ENCODE measurements around the gene LSM14A. TPM values are rescaled to one million over a fixed set of nuclear protein-coding genes. Genes with fewer than 3 reads are reported as not detected.
A peak's percentile ranks its signal among the peaks of the same experiment; 100 is the strongest.

The LSM14A gene
- total RNA-seq, 1 experiment from 2014 or later: 67.4 TPM

DNA sequence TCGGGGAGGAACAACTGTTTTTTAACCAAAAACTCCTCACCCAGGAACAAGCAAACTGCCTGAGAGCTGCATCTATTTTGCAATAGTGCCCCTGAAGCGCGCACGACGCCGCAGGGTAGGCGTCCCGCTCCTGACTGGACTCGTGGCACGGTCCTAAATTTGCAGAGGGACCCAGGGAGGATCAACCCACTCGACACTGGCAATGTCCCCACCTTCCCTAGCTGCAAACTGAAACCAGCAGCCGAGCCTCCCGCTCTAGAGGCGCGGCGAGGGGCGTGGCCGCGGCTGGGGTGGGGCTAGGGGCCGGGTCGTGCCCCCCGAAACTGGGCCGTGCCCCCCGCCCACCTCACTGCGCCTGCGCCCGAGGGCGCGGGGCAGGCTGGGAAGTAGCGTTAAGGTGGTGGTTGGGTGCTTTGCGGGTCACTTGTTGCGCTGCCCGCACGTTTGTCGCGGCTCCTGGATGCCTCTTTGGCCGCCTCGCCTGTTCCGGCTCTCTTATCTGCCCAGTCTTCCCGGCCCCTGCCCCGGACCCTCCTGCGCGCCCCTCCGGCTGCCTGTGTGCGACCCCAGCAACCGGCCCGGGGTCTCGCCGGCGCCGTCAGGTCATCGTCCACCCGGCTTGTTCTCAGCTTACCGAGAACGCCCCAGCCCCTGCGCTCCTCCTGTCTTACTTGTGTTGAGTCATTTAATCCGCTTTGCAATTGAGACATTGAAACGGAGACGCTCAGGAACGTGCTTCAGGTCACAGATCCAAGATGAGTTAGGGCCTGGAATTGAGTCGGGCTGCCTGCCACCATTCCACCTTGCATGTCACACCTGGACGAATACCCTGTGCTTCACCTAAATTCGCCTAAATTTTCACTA lies 37.9 kb upstream of the LSM14A start:
- H3K9me3 ChIP-seq (ENCODE audit: low read length): no peaks in the 10 kb centered on the region
- ATAC-seq (peak; percentile 92), DNase-seq (peak; percentile 80)
- no peaks in the 10 kb centered on the region for H3K27me3 ChIP-seq (ENCODE audit: low read length)
- peak overlapping the region; percentile 81 for H3K9ac ChIP-seq (ENCODE audit: low read length)
- H3K4me1 ChIP-seq (ENCODE audit: insufficient read depth, low read length): 0 out of 2 replicates have a peak, but pooled peaks cover 6% of the 10 kb centered on the region
- H3K79me2 ChIP-seq (ENCODE audit: low read length): no peaks in the 10 kb centered on the region
- H3K4me3 ChIP-seq (ENCODE audit: low read length): peak overlapping the region; percentile 82
- peak overlapping the region; percentile 74 for H3K27ac ChIP-seq (ENCODE audit: low read length)
- no peaks in the 10 kb centered on the region for H3K36me3 ChIP-seq (ENCODE audit: low read depth, low read length)
- BruUV-seq (replicated peaks): TSS peak; percentile 89
- intact Hi-C loops (cut with micrococcal nuclease): no loop called here
- H3F3A ChIP-seq (ENCODE audit: low read length, unreplicated experiment): no peaks in the 10 kb centered on the region
- ChIA-PET POLR2A (ENCODE audit: unreplicated experiment) (no interaction called here), CTCF (interaction anchor here (0.5 kb wide), 1 partner anchor 41 kb away, joined by 5 read pairs; no protein-coding TSS in a partner anchor)
- no peaks in the 10 kb centered on the region for H3K9me2 ChIP-seq (replicated peaks; ENCODE audit: low read length)
- H4K20me1 ChIP-seq (ENCODE audit: low read length): no peaks in the 10 kb centered on the region
- H2AFZ ChIP-seq (ENCODE audit: low read length): peak overlapping the region; percentile 90
- peak overlapping the region; percentile 96 for H3K4me2 ChIP-seq (ENCODE audit: low read length)
- TF ChIP-seq, protein P1, sequence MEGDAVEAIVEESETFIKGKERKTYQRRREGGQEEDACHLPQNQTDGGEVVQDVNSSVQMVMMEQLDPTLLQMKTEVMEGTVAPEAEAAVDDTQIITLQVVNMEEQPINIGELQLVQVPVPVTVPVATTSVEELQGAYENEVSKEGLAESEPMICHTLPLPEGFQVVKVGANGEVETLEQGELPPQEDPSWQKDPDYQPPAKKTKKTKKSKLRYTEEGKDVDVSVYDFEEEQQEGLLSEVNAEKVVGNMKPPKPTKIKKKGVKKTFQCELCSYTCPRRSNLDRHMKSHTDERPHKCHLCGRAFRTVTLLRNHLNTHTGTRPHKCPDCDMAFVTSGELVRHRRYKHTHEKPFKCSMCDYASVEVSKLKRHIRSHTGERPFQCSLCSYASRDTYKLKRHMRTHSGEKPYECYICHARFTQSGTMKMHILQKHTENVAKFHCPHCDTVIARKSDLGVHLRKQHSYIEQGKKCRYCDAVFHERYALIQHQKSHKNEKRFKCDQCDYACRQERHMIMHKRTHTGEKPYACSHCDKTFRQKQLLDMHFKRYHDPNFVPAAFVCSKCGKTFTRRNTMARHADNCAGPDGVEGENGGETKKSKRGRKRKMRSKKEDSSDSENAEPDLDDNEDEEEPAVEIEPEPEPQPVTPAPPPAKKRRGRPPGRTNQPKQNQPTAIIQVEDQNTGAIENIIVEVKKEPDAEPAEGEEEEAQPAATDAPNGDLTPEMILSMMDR (conservative IDR thresholded peaks at IDR 0.05; ENCODE audit: low read depth, low read length): no peak

DNA sequence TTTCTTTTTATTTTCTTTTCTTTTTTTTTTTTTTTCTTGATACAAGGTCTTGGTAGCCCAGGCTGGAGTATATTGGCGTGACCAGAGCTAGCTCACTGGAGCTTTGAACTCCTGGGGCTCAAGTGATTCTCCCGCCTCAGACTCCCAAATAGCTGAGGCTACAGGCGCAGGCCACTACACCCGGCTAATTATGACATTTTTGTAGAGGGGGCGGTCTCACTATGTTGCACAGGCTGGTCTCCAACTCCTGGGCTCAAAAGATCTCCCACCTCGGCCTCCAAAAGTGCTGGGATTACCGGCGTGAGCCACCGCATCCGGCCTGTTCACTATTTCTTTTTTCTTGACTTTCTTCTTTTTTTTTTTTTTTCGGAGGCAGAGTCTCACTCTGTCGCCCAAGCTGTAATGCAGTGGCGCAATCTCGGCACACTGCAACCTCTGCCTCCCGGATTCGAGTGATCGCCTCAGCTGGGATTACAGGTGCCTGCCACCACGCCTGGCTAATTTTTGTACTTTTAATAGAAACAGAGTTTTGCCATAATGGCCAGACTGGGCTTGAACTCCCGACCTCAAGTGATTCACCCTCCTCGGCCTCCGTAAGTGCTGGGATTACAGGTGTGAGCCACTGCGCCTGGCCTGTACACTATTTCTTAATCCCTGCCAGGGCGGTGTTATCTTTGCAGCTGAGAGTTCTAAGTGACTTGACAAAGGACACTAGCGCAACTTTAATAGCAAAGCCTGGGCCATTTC lies 37.1 kb upstream of the LSM14A start:
- H3K79me2 ChIP-seq (ENCODE audit: low read length): no peaks in the 10 kb centered on the region
- no peaks in the 10 kb centered on the region for H3K36me3 ChIP-seq (ENCODE audit: low read depth, low read length)
- no peaks in the 10 kb centered on the region for H3K9me3 ChIP-seq (ENCODE audit: low read length)
- H3K4me2 ChIP-seq (ENCODE audit: low read length): peak overlapping the region; percentile 96
- H4K20me1 ChIP-seq (ENCODE audit: low read length): no peaks in the 10 kb centered on the region
- ChIA-PET POLR2A (ENCODE audit: unreplicated experiment) (no interaction called here), CTCF (no interaction called here)
- ATAC-seq (no peak), DNase-seq (no peak)
- peak overlapping the region; percentile 90; the same call in 1 of the 2 replicates for H2AFZ ChIP-seq (ENCODE audit: low read length)
- peak overlapping the region; percentile 82 for H3K4me3 ChIP-seq (ENCODE audit: low read length)
- peak overlapping the region; percentile 74; the same call in 1 of the 2 replicates for H3K27ac ChIP-seq (ENCODE audit: low read length)
- TF ChIP-seq EZH2phosphoT487 (IDR thresholded peaks at IDR 0.05; ENCODE audit: borderline replicate concordance, low read length): no peak
- TF ChIP-seq, protein P1 (conservative IDR thresholded peaks at IDR 0.05; ENCODE audit: low read depth, low read length): no peak
- TF ChIP-seq EZH2 (IDR thresholded peaks at IDR 0.05; ENCODE audit: low read length, unreplicated experiment): no peak
- H3K9me2 ChIP-seq (replicated peaks; ENCODE audit: low read length): no peaks in the 10 kb centered on the region
- no TSS peak for BruUV-seq (replicated peaks)
- intact Hi-C loops (cut with micrococcal nuclease): no loop called here
- no peaks in the 10 kb centered on the region for H3F3A ChIP-seq (ENCODE audit: low read length, unreplicated experiment)
- peak overlapping the region; percentile 81 for H3K9ac ChIP-seq (ENCODE audit: low read length)
- H3K4me1 ChIP-seq (ENCODE audit: insufficient read depth, low read length): 0 out of 2 replicates have a peak, but pooled peaks cover 6% of the 10 kb centered on the region
- no peaks in the 10 kb centered on the region for H3K27me3 ChIP-seq (ENCODE audit: low read length)

All from PC-3 (cell line).